OCI-LY1 (cell line): Measurements from ENCODE around the gene CIDEC.
A peak's percentile ranks its signal among the peaks of the same experiment; 100 is the strongest.

Experiments
- H2AFZ ChIP-seq: fragments of 200-600 bp; sonication (generic), shearing (Covaris generic); 2 replicates; pipeline ENCODE4 v1.6.0; 2014; ENCODE audit warnings: antibody characterized with exemption, mild to moderate bottlenecking, low read length
- H3F3A ChIP-seq: fragments of 200-600 bp; sonication (generic), shearing (Covaris generic); 2 replicates; pipeline ENCODE4 v1.6.0; 2014; ENCODE audit warnings: mild to moderate bottlenecking, antibody characterized with exemption, low read length, moderate library complexity; ENCODE audit not compliant: insufficient read depth
- H3K27ac ChIP-seq: fragments of 200-600 bp; sonication (generic); 2 replicates; pipeline ENCODE4 v1.5.1; 2014; ENCODE audit warnings: low read length, mixed run types, mild to moderate bottlenecking, low read depth; ENCODE audit not compliant: poor library complexity, severe bottlenecking
- H3K27me3 ChIP-seq: fragments of 200-600 bp; sonication (generic); 2 replicates; pipeline ENCODE4 v1.6.0; 2014; ENCODE audit warnings: antibody characterized with exemption, mild to moderate bottlenecking, low read length, moderate library complexity; ENCODE audit not compliant: insufficient read depth
- H3K36me3 ChIP-seq: fragments of 200-600 bp; sonication (generic); 2 replicates; pipeline ENCODE4 v1.6.1; 2014; ENCODE audit warnings: mild to moderate bottlenecking, antibody characterized with exemption, low read length, moderate library complexity, mixed read lengths; ENCODE audit not compliant: insufficient read depth
- H3K4me1 ChIP-seq: fragments of 200-600 bp; sonication (generic); 2 replicates; pipeline ENCODE4 v1.5.1; 2014; ENCODE audit warnings: mild to moderate bottlenecking, low read length, moderate library complexity; ENCODE audit not compliant: insufficient read depth, severe bottlenecking
- H3K4me2 ChIP-seq: fragments of 200-600 bp; sonication (generic), shearing (Covaris generic); 2 replicates; pipeline ENCODE4 v1.6.1; 2014; ENCODE audit warnings: low read length
- H3K4me3 ChIP-seq: fragments of 200-600 bp; sonication (generic); 2 replicates; pipeline ENCODE4 v1.5.1; 2014; ENCODE audit warnings: low read length, low read depth, mild to moderate bottlenecking, mixed read lengths; ENCODE audit not compliant: poor library complexity, severe bottlenecking
- H3K79me2 ChIP-seq: fragments of 200-600 bp; shearing (Covaris generic); 2 replicates; pipeline ENCODE4 v1.6.1; 2016; ENCODE audit warnings: mixed run types, low read length, mixed read lengths; ENCODE audit not compliant: insufficient read depth
- H3K9ac ChIP-seq: fragments of 200-600 bp; sonication (generic), shearing (Covaris generic); 2 replicates; pipeline ENCODE4 v1.6.1; 2014; ENCODE audit warnings: mild to moderate bottlenecking, low read length, mixed read lengths
- H3K9me2 ChIP-seq: fragments of 200-600 bp; sonication (generic), shearing (Covaris generic); 2 replicates; pipeline ENCODE4 v1.6.1; 2014; ENCODE audit warnings: low read depth, mild to moderate bottlenecking, low read length, mixed read lengths
- H3K9me3 ChIP-seq: fragments of 200-600 bp; shearing (Covaris generic); 2 replicates; pipeline ENCODE4 v1.6.1; 2014; ENCODE audit warnings: low read length, mixed read lengths
- H4K20me1 ChIP-seq: fragments of 200-600 bp; sonication (generic), shearing (Covaris generic); 2 replicates; pipeline ENCODE4 v1.6.0; 2016; ENCODE audit warnings: mild to moderate bottlenecking, low read length; ENCODE audit not compliant: insufficient read depth
- CTCF ChIP-seq: fragments of 200-600 bp; sonication (generic), shearing (Covaris generic); IDR thresholded peaks from 2 replicates; pipeline ENCODE4 v1.5.1; 2017; ENCODE audit warnings: mild to moderate bottlenecking, antibody characterized with exemption, low read length, moderate library complexity, mixed read lengths
- EZH2 ChIP-seq: fragments of 200-600 bp; sonication (generic), shearing (Covaris generic); IDR thresholded peaks from 2 replicates; pipeline ENCODE4 v1.8.0; 2017; ENCODE audit warnings: borderline replicate concordance, mixed run types, mild to moderate bottlenecking, antibody characterized with exemption, low read length, moderate library complexity, mixed read lengths

Gene CIDEC

GRCh38 chr3:9915254-9916141 is 35.4 kb upstream of the CIDEC start:
- Histone ChIP-seq H3F3A (no peaks in the 10 kb centered on the region), H3K27ac (no peak overlapping the region), H3K4me1 (no peaks in the 10 kb centered on the region), H3K9me3 (no peaks in the 10 kb centered on the region), H4K20me1 (no peaks in the 10 kb centered on the region), H3K9me2 (no peaks in the 10 kb centered on the region), H3K4me3 (peak overlapping the region; percentile 25), H3K36me3 (no peaks in the 10 kb centered on the region), H2AFZ (no peak overlapping the region), H3K9ac (no peak overlapping the region), H3K27me3 (no peaks in the 10 kb centered on the region), H3K79me2 (no peaks in the 10 kb centered on the region), H3K4me2 (peak overlapping the region; percentile 38; the same call in 1 of the 2 replicates)
- TF ChIP-seq EZH2, result no peak
- no peak for TF ChIP-seq CTCF

DNA sequence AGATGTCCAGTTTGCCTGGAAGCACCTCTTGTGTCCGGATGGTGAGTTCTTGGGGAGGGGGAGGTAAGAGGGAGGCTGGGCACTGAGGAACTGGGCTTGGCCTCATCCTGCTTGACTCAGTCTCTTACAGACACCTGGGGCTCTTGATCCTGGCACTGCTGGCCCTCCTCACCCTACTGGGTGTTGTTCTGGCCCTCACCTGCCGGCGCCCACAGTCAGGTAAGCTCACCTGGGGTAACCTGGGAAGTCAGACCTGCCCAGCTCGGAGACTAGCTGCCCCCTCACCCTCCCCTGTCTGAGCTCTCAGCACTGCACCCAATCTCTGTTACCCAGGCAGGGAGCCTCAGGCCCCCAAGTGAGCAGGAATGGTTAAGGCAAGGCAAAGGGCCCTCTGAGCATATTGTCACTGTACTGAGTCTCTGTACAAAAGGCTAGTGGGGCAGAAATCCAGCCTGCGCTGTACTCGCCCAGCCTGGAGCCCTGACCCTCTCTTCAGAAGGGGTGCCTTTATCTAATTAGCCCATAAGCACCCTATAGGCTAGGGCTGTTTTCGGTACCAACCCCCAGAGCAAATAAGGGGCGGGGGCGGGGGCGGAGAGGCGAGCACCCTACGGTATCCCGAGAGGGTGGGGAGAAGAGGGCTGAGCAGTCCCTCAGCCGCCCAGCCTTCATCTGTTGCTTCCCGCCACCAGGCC is 34.7 kb upstream of the CIDEC start:
- H3F3A ChIP-seq, result no peaks in the 10 kb centered on the region
- TF ChIP-seq CTCF (no peak), EZH2 (no peak)
- H3K36me3 ChIP-seq, result no peaks in the 10 kb centered on the region
- peak overlapping the region; percentile 38; the same call in 1 of the 2 replicates for H3K4me2 ChIP-seq
- no peaks in the 10 kb centered on the region for H3K9me2 ChIP-seq
- no peak overlapping the region for H3K27ac ChIP-seq
- H2AFZ ChIP-seq, result no peak overlapping the region
- no peaks in the 10 kb centered on the region for H4K20me1 ChIP-seq
- no peaks in the 10 kb centered on the region for H3K4me1 ChIP-seq
- no peak overlapping the region for H3K9ac ChIP-seq
- no peak overlapping the region for H3K4me3 ChIP-seq
- H3K9me3 ChIP-seq, result no peaks in the 10 kb centered on the region
- H3K79me2 ChIP-seq, result no peaks in the 10 kb centered on the region
- no peaks in the 10 kb centered on the region for H3K27me3 ChIP-seq

DNA sequence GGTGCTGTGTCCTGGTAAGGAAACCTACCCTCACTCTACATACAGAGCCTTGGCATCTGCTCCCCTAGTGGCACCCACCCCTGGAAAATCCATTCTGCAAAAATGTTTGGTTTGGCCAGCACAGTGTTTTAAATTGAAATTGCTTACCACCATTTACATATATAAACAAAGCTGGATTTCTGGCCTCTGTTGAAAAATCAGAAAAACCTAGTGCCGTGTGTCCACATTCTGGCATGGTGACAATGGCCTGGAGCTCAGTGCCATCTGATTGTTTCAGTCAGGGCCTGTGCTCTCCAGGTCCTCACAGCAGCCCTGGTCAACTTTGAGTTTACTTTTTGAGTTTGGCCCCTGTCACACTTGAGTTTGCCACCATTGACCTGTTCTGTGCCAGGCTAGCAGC is 34.0 kb upstream of the CIDEC start:
- no peaks in the 10 kb centered on the region for H3K36me3 ChIP-seq
- no peaks in the 10 kb centered on the region for H3K79me2 ChIP-seq
- H3K27me3 ChIP-seq, result no peaks in the 10 kb centered on the region
- no peaks in the 10 kb centered on the region for H4K20me1 ChIP-seq
- H3K9me2 ChIP-seq, result no peaks in the 10 kb centered on the region
- H3K9me3 ChIP-seq, result no peaks in the 10 kb centered on the region
- no peak overlapping the region for H3K9ac ChIP-seq
- H2AFZ ChIP-seq, result no peak overlapping the region
- TF ChIP-seq EZH2, result no peak
- TF ChIP-seq CTCF, result no peak
- H3K4me1 ChIP-seq, result no peaks in the 10 kb centered on the region
- H3K4me2 ChIP-seq, result no peak overlapping the region
- H3K27ac ChIP-seq, result no peak overlapping the region
- no peaks in the 10 kb centered on the region for H3F3A ChIP-seq
- no peak overlapping the region for H3K4me3 ChIP-seq
